H1 (cell line): ENCODE results near the gene ANKRD13C. TPM values are rescaled to one million over a fixed set of nuclear protein-coding genes. Genes with fewer than 3 reads are reported as not detected.

Experiments used
- CTCF ChIA-PET: fragments of 300-600 bp; sonication (Branson Sonifier 250); formaldehyde crosslinking; loops from one replicate; lab custom pipeline; 2021; ENCODE audit not compliant: partially characterized antibody; lab: Charles Lee
- POLR2A ChIA-PET: fragments of 300-600 bp; sonication (Branson Sonifier 250); formaldehyde crosslinking; loops from one replicate; lab custom pipeline; 2021; ENCODE audit warnings: inconsistent platforms; ENCODE audit not compliant: partially characterized antibody; lab: Charles Lee
- DNase-seq, 2 experiments: peaks; one replicate each; pipeline versions ENCODE4 v3.0.0 to v3.0.0-alpha.2; 2010 to 2022; ENCODE audit warnings: low spot score in 2 of 2, low read depth in 1 of 2, mixed read lengths in 1 of 2
- FAIRE-seq: peaks from 2 replicates; lab custom pipeline; 2011; peaks lifted over from hg19 to GRCh38; lab: Jason Lieb, UNC
- H2AFZ ChIP-seq: 2 replicates; pipeline ENCODE4 v1.8.1; 2012; ENCODE audit warnings: low read length, inconsistent platforms
- H2AK5ac ChIP-seq: 2 replicates; pipeline ENCODE4 v1.6.1; 2013; ENCODE audit warnings: low read depth, low read length
- H2BK120ac ChIP-seq: replicated peaks from 2 replicates; pipeline ENCODE3; 2013; ENCODE audit warnings: low read depth, low read length, inconsistent platforms
- H2BK12ac ChIP-seq: 2 replicates; pipeline ENCODE4 v1.6.1; 2013; ENCODE audit warnings: low read depth, low read length
- H2BK15ac ChIP-seq: 2 replicates; pipeline ENCODE4 v1.6.1; 2013; ENCODE audit warnings: low read length
- H2BK20ac ChIP-seq: 2 replicates; pipeline ENCODE4 v1.6.1; 2013; ENCODE audit warnings: low read length
- H2BK5ac ChIP-seq: 2 replicates; pipeline ENCODE4 v1.6.1; 2013; ENCODE audit warnings: low read depth, low read length
- H3K14ac ChIP-seq: 2 replicates; pipeline ENCODE4 v1.6.1; 2013; ENCODE audit warnings: inconsistent platforms; ENCODE audit not compliant: insufficient read length
- H3K18ac ChIP-seq: 2 replicates; pipeline ENCODE4 v1.6.1; 2013; ENCODE audit warnings: low read length; ENCODE audit errors: extremely low read depth
- H3K23ac ChIP-seq: 2 replicates; pipeline ENCODE4 v1.6.1; 2013; ENCODE audit warnings: inconsistent platforms; ENCODE audit not compliant: insufficient read length
- H3K23me2 ChIP-seq: 2 replicates; pipeline ENCODE4 v1.6.1; 2013; ENCODE audit warnings: low read depth, low read length
- H3K27ac ChIP-seq: 2 replicates; pipeline ENCODE4 v1.6.1; 2011; ENCODE audit warnings: low read depth, low read length, inconsistent platforms
- H3K27me3 ChIP-seq, 4 experiments: replicated peaks in 1 of 4; 1 replicate in 1 of 4; 2 replicates in 3 of 4; pipeline versions ENCODE4 v1.6.1 to v1.8.1; 2011 to 2013; ENCODE audit warnings: low read length in 3 of 4, mild to moderate bottlenecking in 3 of 4, inconsistent platforms in 2 of 4, mixed read lengths in 2 of 4, moderate library complexity in 1 of 4; ENCODE audit not compliant: control insufficient read depth in 3 of 4, insufficient read depth in 3 of 4; ENCODE audit errors: extremely low read depth in 1 of 4
- H3K36me3 ChIP-seq, 4 experiments: 2 replicates each; pipeline versions ENCODE4 v1.6.1 to v1.8.1; 2011 to 2013; ENCODE audit warnings: mild to moderate bottlenecking in 4 of 4, low read length in 3 of 4, moderate library complexity in 2 of 4, control low read depth in 1 of 4, inconsistent platforms in 1 of 4; ENCODE audit not compliant: insufficient read depth in 4 of 4, control insufficient read depth in 2 of 4
- H3K4ac ChIP-seq: replicated peaks from 2 replicates; pipeline ENCODE3; 2013; ENCODE audit warnings: low read length, low read depth, mixed read lengths, inconsistent platforms; ENCODE audit not compliant: insufficient read length
- H3K4me1 ChIP-seq, 4 experiments: replicated peaks in 1 of 4; 1 replicate in 1 of 4; 2 replicates in 3 of 4; pipeline versions ENCODE4 v1.6.1 to v1.8.1; 2011 to 2013; ENCODE audit warnings: low read length in 3 of 4, inconsistent platforms in 2 of 4, mixed read lengths in 1 of 4; ENCODE audit not compliant: insufficient read depth in 4 of 4, control insufficient read depth in 3 of 4
- H3K4me2 ChIP-seq, 2 experiments: 2 replicates each; pipeline versions ENCODE4 v1.6.1 to v1.8.1; 2011 to 2013; ENCODE audit warnings: low read depth in 2 of 2, low read length in 2 of 2, control low read depth in 1 of 2, inconsistent platforms in 1 of 2, mild to moderate bottlenecking in 1 of 2; ENCODE audit not compliant: insufficient read depth in 1 of 2
- H3K4me3 ChIP-seq, 4 experiments: fragments of 200-600, 300-600 bp in 1 of 4; sonication (generic), shearing (Covaris generic), sonication (Bioruptor Twin) in 1 of 4; 2 replicates each; pipeline versions ENCODE4 v1.5.1 to v1.8.1; 2011 to 2016; ENCODE audit warnings: low read length in 4 of 4, low read depth in 3 of 4, control low read depth in 2 of 4, inconsistent platforms in 2 of 4, mild to moderate bottlenecking in 2 of 4, mixed read lengths in 1 of 4, moderate library complexity in 1 of 4; ENCODE audit not compliant: insufficient read depth in 2 of 4; ENCODE audit errors: extremely low read depth in 1 of 4
- H3K56ac ChIP-seq: replicated peaks from 2 replicates; pipeline ENCODE3; 2013; ENCODE audit warnings: low read depth, mild to moderate bottlenecking, mixed read lengths, low read length, inconsistent platforms; ENCODE audit not compliant: insufficient read length
- H3K79me1 ChIP-seq: 2 replicates; pipeline ENCODE4 v1.6.1; 2013; ENCODE audit warnings: low read depth, low read length, control low read depth
- H3K79me2 ChIP-seq, 2 experiments: 2 replicates each; pipeline versions ENCODE4 v1.6.1 to v1.8.1; 2012 to 2013; ENCODE audit warnings: low read length in 2 of 2, mild to moderate bottlenecking in 2 of 2, inconsistent platforms in 1 of 2; ENCODE audit not compliant: insufficient read depth in 2 of 2, control insufficient read depth in 1 of 2
- H3K9ac ChIP-seq, 4 experiments: replicated peaks in 1 of 4; 1 replicate in 1 of 4; 2 replicates in 3 of 4; pipeline versions ENCODE4 v1.6.1 to v1.8.1; 2011 to 2013; ENCODE audit warnings: low read depth in 3 of 4, low read length in 3 of 4, control low read depth in 2 of 4, mild to moderate bottlenecking in 2 of 4, moderate library complexity in 2 of 4, inconsistent platforms in 1 of 4; ENCODE audit errors: extremely low read depth in 1 of 4
- H3K9me3 ChIP-seq, 2 experiments: 2 replicates each; pipeline versions ENCODE4 v1.6.1 to v1.8.1; 2012 to 2013; ENCODE audit warnings: mild to moderate bottlenecking in 2 of 2, moderate library complexity in 2 of 2, control low read depth in 1 of 2, inconsistent platforms in 1 of 2, low read depth in 1 of 2, low read length in 1 of 2, mixed read lengths in 1 of 2; ENCODE audit not compliant: insufficient read depth in 2 of 2
- H4K20me1 ChIP-seq, 2 experiments: replicated peaks in 1 of 2; 2 replicates each; pipeline versions ENCODE3 to v1.8.1; 2011 to 2013; ENCODE audit warnings: inconsistent platforms in 2 of 2, low read length in 2 of 2, mild to moderate bottlenecking in 1 of 2; ENCODE audit not compliant: insufficient read depth in 2 of 2, control insufficient read depth in 1 of 2
- H4K5ac ChIP-seq: 2 replicates; pipeline ENCODE4 v1.6.1; 2013; ENCODE audit warnings: low read length, low read depth, mixed read lengths, inconsistent platforms; ENCODE audit not compliant: insufficient read length
- H4K8ac ChIP-seq: 2 replicates; pipeline ENCODE4 v1.8.0; 2013; ENCODE audit warnings: mild to moderate bottlenecking, moderate library complexity, low read length, inconsistent platforms; ENCODE audit not compliant: insufficient read depth; ENCODE audit errors: extremely low read depth
- H4K91ac ChIP-seq: replicated peaks from 2 replicates; pipeline ENCODE3; 2013; ENCODE audit warnings: low read length, mixed read lengths, inconsistent platforms; ENCODE audit not compliant: insufficient read length
- ASH2L ChIP-seq: fragments of 200-600, 300-600 bp; sonication (generic); IDR thresholded peaks from one replicate; pipeline ENCODE4 v1.7.1; 2017; ENCODE audit warnings: low read length
- BRCA1 ChIP-seq: IDR thresholded peaks from 2 replicates; pipeline ENCODE4 v1.6.1; 2012; ENCODE audit warnings: low read depth, low read length, improper control_type of control experiment
- FOSL1 ChIP-seq: IDR thresholded peaks from 2 replicates; pipeline ENCODE4 v1.6.1; 2011; ENCODE audit warnings: mild to moderate bottlenecking, low read depth, low read length, moderate library complexity; ENCODE audit not compliant: insufficient read depth
- KDM1A ChIP-seq: fragments of 200-600, 300-600 bp; sonication (generic); IDR thresholded peaks from 2 replicates; pipeline ENCODE4 v1.7.1; 2016; ENCODE audit warnings: mild to moderate bottlenecking, low read length, borderline replicate concordance
- MAX ChIP-seq: IDR thresholded peaks from 2 replicates; pipeline ENCODE4 v1.6.1; 2012; ENCODE audit warnings: inconsistent platforms
- RBBP5 ChIP-seq: IDR thresholded peaks from 2 replicates; pipeline ENCODE4 v1.7.1; 2012; ENCODE audit warnings: low read depth, mild to moderate bottlenecking, inconsistent platforms, low read length, moderate library complexity, borderline replicate concordance
- RFX5 ChIP-seq: IDR thresholded peaks from 2 replicates; pipeline ENCODE4 v1.6.1; 2011; ENCODE audit warnings: low read depth, low read length, improper control_type of control experiment, borderline replicate concordance
- SIRT6 ChIP-seq: IDR thresholded peaks from one replicate; pipeline ENCODE4 v1.7.1; 2012; ENCODE audit warnings: low read length, inconsistent platforms
- SP2 ChIP-seq: IDR thresholded peaks from 2 replicates; pipeline ENCODE4 v1.6.1; 2012; ENCODE audit warnings: mild to moderate bottlenecking, low read length, inconsistent platforms
- SP4 ChIP-seq: IDR thresholded peaks from 2 replicates; pipeline ENCODE4 v1.6.1; 2012; ENCODE audit warnings: low read length, inconsistent platforms
- WGBS, 2 experiments: shearing (Covaris generic) in 1 of 2; methylation state at CpG; one replicate each; pipeline versions ENCODE4 v1.1.6 to v1.1.7; 2013 to 2015; ENCODE audit warnings: low lambda C conversion rate in 2 of 2, mixed read lengths in 2 of 2, inconsistent platforms in 1 of 2, low coverage in 1 of 2, missing lambda C conversion rate in 1 of 2; ENCODE audit not compliant: insufficient replicate concordance in 2 of 2, insufficient coverage in 1 of 2, insufficient read length in 1 of 2; ENCODE audit errors: extremely low coverage in 1 of 2, missing lambda C conversion rate in 1 of 2; 5-methylcytosine and 5-hydroxymethylcytosine counted together
- polyA plus RNA-seq, 7 experiments: library from polyadenylated mRNA; depleted of rRNA in 3 of 7; stranded (reverse) in 5 of 7; unstranded in 2 of 7; fragments of >200 nt in 5 of 7; fragments of 200-250 nt in 2 of 7; gene quantifications; 1 replicate in 5 of 7; 2 replicates in 1 of 7; 4 replicates in 1 of 7; pipeline versions ENCODE4 v1.2.1 to v1.2.3, GENCODE V29; 2011 to 2013; ENCODE audit warnings: missing spikeins in 2 of 7, mixed read lengths in 2 of 7
- total RNA-seq: library from RNA; stranded (reverse); fragmentation: NEBNext Ultra II Directional; extraction: Animal tissue kit (Norgen Biotek cat#: 25700); gene quantifications from 2 replicates; pipeline ENCODE4 v1.2.1, GENCODE V29; 2021

ANKRD13C gene
- total and polyA plus RNA-seq, 2 of the 8 experiments (the other 6 are each of a cell fraction or from before 2014, with no cell fraction given), result 4.8 to 21.7 TPM

GRCh38 chr1:70318191-70318590 lies 36.3 kb downstream of the ANKRD13C start:
- 94% methylated on average over 1 of the region's 1 CpG; no CpG with 5 or more reads in 1 of the 2 experiments for WGBS, 2 experiments
- no peak overlapping the region for H2AFZ ChIP-seq
- no peak overlapping the region for H4K91ac ChIP-seq
- FAIRE-seq (no peak), DNase-seq (no peak)
- no peak overlapping the region for H2BK120ac ChIP-seq
- H2AK5ac ChIP-seq, result no peak overlapping the region
- no peaks in the 10 kb centered on the region; the same call in 1 of the 2 replicates for H3K79me1 ChIP-seq
- no peak overlapping the region for H3K4ac ChIP-seq
- no peaks in the 10 kb centered on the region for H3K27me3 ChIP-seq
- H3K4me1 ChIP-seq, result no peaks in the 10 kb centered on the region
- no peak overlapping the region for H2BK20ac ChIP-seq
- peaks cover 0 to 20% of the 10 kb centered on the region in 2 experiments; a peak in 1 of 4 replicates for H3K79me2 ChIP-seq
- no peaks in the 10 kb centered on the region; a peak in 2 of 8 replicates for H3K36me3 ChIP-seq
- H2BK15ac ChIP-seq, result no peak overlapping the region
- H4K8ac ChIP-seq, result no peak overlapping the region
- no peak overlapping the region for H3K14ac ChIP-seq
- H3K4me3 ChIP-seq, result no peak overlapping the region
- ChIA-PET POLR2A (interaction anchor here (1.6 kb wide), 1 partner anchor 92 kb away, joined by 5 read pairs; no protein-coding TSS in a partner anchor), CTCF (no interaction called here)
- H3K9me3 ChIP-seq, result no peaks in the 10 kb centered on the region
- no peak overlapping the region for H3K18ac ChIP-seq
- no peak overlapping the region for H4K5ac ChIP-seq
- no peaks in the 10 kb centered on the region for H3K23me2 ChIP-seq
- H3K23ac ChIP-seq, result no peak overlapping the region
- H3K9ac ChIP-seq, result no peak overlapping the region
- H3K56ac ChIP-seq, result no peak overlapping the region
- H4K20me1 ChIP-seq, result peaks cover 0 to 1% of the 10 kb centered on the region in 2 experiments
- no peak overlapping the region for H3K27ac ChIP-seq
- no peak overlapping the region for H3K4me2 ChIP-seq
- TF ChIP-seq SIRT6, result no peak
- no peak for TF ChIP-seq SP4
- TF ChIP-seq BRCA1, result no peak
- no peak for TF ChIP-seq KDM1A
- no peak for TF ChIP-seq RBBP5
- no peak for TF ChIP-seq ASH2L
- TF ChIP-seq SP2, result no peak
- no peak for TF ChIP-seq MAX
- TF ChIP-seq RFX5, result no peak
- TF ChIP-seq FOSL1, result no peak
- H2BK12ac ChIP-seq, result no peak overlapping the region
- no peak overlapping the region for H2BK5ac ChIP-seq
